Nephron (organoid): ENCODE results near the gene MS4A4E.

Experiments
- H3K27ac Mint-ChIP-seq, 3 experiments: 2 replicates each; pipeline ENCODE4 v1.8.0; 2020; ENCODE audit warnings: mixed read lengths in 3 of 3, mild to moderate bottlenecking in 2 of 3, moderate library complexity in 1 of 3
- H3K27me3 Mint-ChIP-seq: 2 replicates; pipeline ENCODE4 v1.8.0; 2021; ENCODE audit warnings: low read depth, mild to moderate bottlenecking, moderate library complexity, mixed read lengths
- H3K36me3 Mint-ChIP-seq: 2 replicates; pipeline ENCODE4 v1.8.0; 2020; ENCODE audit warnings: low read depth, mixed read lengths
- H3K4me1 Mint-ChIP-seq: 2 replicates; pipeline ENCODE4 v1.8.0; 2020; ENCODE audit warnings: mixed read lengths
- H3K4me3 Mint-ChIP-seq, 3 experiments: 2 replicates each; pipeline ENCODE4 v1.8.0; 2020; ENCODE audit warnings: mild to moderate bottlenecking in 3 of 3, mixed read lengths in 3 of 3, moderate library complexity in 2 of 3
- H3K9me3 Mint-ChIP-seq: 2 replicates; pipeline ENCODE4 v1.8.0; 2020; ENCODE audit warnings: mixed read lengths
- CTCF ChIP-seq, 3 experiments: fragments of 200-600 bp; sonication (generic); IDR thresholded peaks; one replicate each; pipeline ENCODE4 v1.5.0; 2021; ENCODE audit warnings: antibody characterized with exemption in 3 of 3; ENCODE audit not compliant: unreplicated experiment in 3 of 3

The MS4A4E gene

GRCh38 chr11:60150279-60150678 lies 92.7 kb downstream of the MS4A4E start:
- Mint-ChIP-seq H3K4me1 (no peaks in the 10 kb centered on the region), H3K4me3 (no peak overlapping the region), H3K27ac (no peak overlapping the region), H3K9me3 (peaks cover 3% of the 10 kb centered on the region), H3K27me3 (no peaks in the 10 kb centered on the region), H3K36me3 (no peaks in the 10 kb centered on the region)
- TF ChIP-seq CTCF (IDR thresholded peaks at IDR 0.05; ENCODE audit: unreplicated experiment in 3 of 3): no peak
